HEK293T (cell line): ENCODE measurements around the gene GPC1.

Experiments
- ARNT ChIP-seq: fragments of 450-650 bp; IDR thresholded peaks from 2 replicates; pipeline ENCODE4 v1.6.1; 2017; ENCODE audit warnings: mild to moderate bottlenecking
- BHLHE40 ChIP-seq: fragments of 450-650 bp; IDR thresholded peaks from 2 replicates; pipeline ENCODE4 v1.6.1; 2016; ENCODE audit warnings: mild to moderate bottlenecking, moderate library complexity, borderline replicate concordance
- CTBP1 ChIP-seq: fragments of 450-650 bp; IDR thresholded peaks from 2 replicates; pipeline ENCODE4 v1.6.1; 2016; ENCODE audit warnings: borderline replicate concordance
- FOXA1 ChIP-seq: fragments of 450-650 bp; IDR thresholded peaks from 2 replicates; pipeline ENCODE4 v1.6.1; 2016; ENCODE audit warnings: mild to moderate bottlenecking
- FOXK2 ChIP-seq: fragments of 450-650 bp; IDR thresholded peaks from 2 replicates; pipeline ENCODE4 v1.6.1; 2016; ENCODE audit warnings: mild to moderate bottlenecking
- FOXM1 ChIP-seq: fragments of 450-650 bp; IDR thresholded peaks from 2 replicates; pipeline ENCODE4 v1.6.1; 2017; ENCODE audit warnings: mild to moderate bottlenecking, borderline replicate concordance
- HDGF ChIP-seq: fragments of 450-650 bp; IDR thresholded peaks from 2 replicates; pipeline ENCODE4 v1.6.1; 2017; ENCODE audit warnings: antibody characterized with exemption, borderline replicate concordance
- L3MBTL2 ChIP-seq: fragments of 450-650 bp; conservative IDR thresholded peaks from 2 replicates; pipeline ENCODE4 v1.6.1; 2016; ENCODE audit warnings: mild to moderate bottlenecking
- NFRKB ChIP-seq: fragments of 450-650 bp; IDR thresholded peaks from 2 replicates; pipeline ENCODE4 v1.6.1; 2016; ENCODE audit warnings: mild to moderate bottlenecking, moderate library complexity
- SP1 ChIP-seq: fragments of 450-650 bp; IDR thresholded peaks from 2 replicates; pipeline ENCODE4 v1.6.1; 2017
- TARDBP ChIP-seq: fragments of 450-650 bp; IDR thresholded peaks from 2 replicates; pipeline ENCODE4 v1.6.1; 2016

- TF ChIP-seq TARDBP (no peak), NFRKB (no peak), SP1 (no peak), HDGF (no peak), FOXM1 (no peak), FOXA1 (no peak), BHLHE40 (no peak), FOXK2 (no peak), ARNT (no peak), CTBP1 (no peak), L3MBTL2 (no peak)
Measured at GRCh38 chr2:240386326-240386725, 49.1 kb upstream of the GPC1 start.
